ENCODE results near the gene CFAP53.
"Not testable (repeated sequence)": the region's sequence is repeated elsewhere in the genome, so short reads cannot be mapped to it uniquely, and the experiment has no call there.

Gene CFAP53

GRCh38 chr18:50307400-50307737, 41.1 kb upstream of the CFAP53 start:
- Histone ChIP-seq H3K27ac (ENCODE audit: insufficient read depth, low read depth, low read length, poor library complexity, severe bottlenecking) (no peak overlapping the region), H3K27me3 (ENCODE audit: control insufficient read depth, insufficient read depth, low read length, poor library complexity, severe bottlenecking) (no peaks in the 10 kb centered on the region), H3K36me3 (ENCODE audit: control insufficient read depth, insufficient read depth, low read length) (no peaks in the 10 kb centered on the region), H3K4me1 (ENCODE audit: control insufficient read depth, insufficient read depth, low read length) (no peaks in the 10 kb centered on the region), H3K4me3 (ENCODE audit: insufficient read depth, low read depth, low read length) (peak overlapping the region; percentile 39), H3K9me3 (ENCODE audit: control insufficient read depth, low read length) (no peaks in the 10 kb centered on the region)
- WGBS, 2 experiments: 24 to 32% methylated on average over 8 of the region's 8 CpGs

- no peak overlapping the region for H3K4me3 ChIP-seq (ENCODE audit: insufficient read depth, low read depth, low read length)
- H3K27ac ChIP-seq (ENCODE audit: insufficient read depth, low read depth, low read length, poor library complexity, severe bottlenecking): no peak overlapping the region
- WGBS, 2 experiments: 84 to 96% methylated on average over 8 of the region's 8 CpGs
- no peaks in the 10 kb centered on the region for H3K9me3 ChIP-seq (ENCODE audit: control insufficient read depth, low read length)
- H3K27me3 ChIP-seq (ENCODE audit: control insufficient read depth, insufficient read depth, low read length, poor library complexity, severe bottlenecking): no peaks in the 10 kb centered on the region
- no peaks in the 10 kb centered on the region for H3K4me1 ChIP-seq (ENCODE audit: control insufficient read depth, insufficient read depth, low read length)
- H3K36me3 ChIP-seq (ENCODE audit: control insufficient read depth, insufficient read depth, low read length): no peaks in the 10 kb centered on the region
Observed at GRCh38 chr18:50306944-50307343, 40.6 kb upstream of the CFAP53 start.

DNA sequence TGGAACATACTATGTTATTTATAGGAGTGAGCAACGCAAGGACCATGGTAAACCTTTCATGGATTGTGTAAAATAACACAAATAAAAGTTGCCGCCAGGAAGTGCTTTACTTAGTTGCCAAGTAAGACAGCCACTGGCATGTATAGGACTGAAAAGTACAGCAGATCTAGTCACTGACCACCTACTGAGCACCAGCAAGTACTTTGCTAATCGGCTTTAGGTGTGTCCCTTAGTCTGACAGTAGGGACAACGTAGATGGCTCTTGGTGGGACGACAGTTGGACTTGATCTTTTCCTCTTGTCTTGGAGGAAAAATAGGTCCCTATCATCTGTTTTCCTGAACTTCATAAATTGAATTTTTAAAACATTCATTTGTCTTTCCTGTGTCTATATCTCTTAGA, 34.8 kb upstream of the CFAP53 start:
- H3K36me3 ChIP-seq (ENCODE audit: control insufficient read depth, insufficient read depth, low read length): no peaks in the 10 kb centered on the region
- no peaks in the 10 kb centered on the region for H3K9me3 ChIP-seq (ENCODE audit: control insufficient read depth, low read length)
- H3K27ac ChIP-seq (ENCODE audit: insufficient read depth, low read depth, low read length, poor library complexity, severe bottlenecking): no peak overlapping the region
- H3K4me3 ChIP-seq (ENCODE audit: insufficient read depth, low read depth, low read length): no peak overlapping the region
- no peaks in the 10 kb centered on the region for H3K4me1 ChIP-seq (ENCODE audit: control insufficient read depth, insufficient read depth, low read length)
- H3K27me3 ChIP-seq (ENCODE audit: control insufficient read depth, insufficient read depth, low read length, poor library complexity, severe bottlenecking): no peaks in the 10 kb centered on the region
- WGBS, 2 experiments: 75 to 80% methylated on average over 5 of the region's 5 CpGs

DNA sequence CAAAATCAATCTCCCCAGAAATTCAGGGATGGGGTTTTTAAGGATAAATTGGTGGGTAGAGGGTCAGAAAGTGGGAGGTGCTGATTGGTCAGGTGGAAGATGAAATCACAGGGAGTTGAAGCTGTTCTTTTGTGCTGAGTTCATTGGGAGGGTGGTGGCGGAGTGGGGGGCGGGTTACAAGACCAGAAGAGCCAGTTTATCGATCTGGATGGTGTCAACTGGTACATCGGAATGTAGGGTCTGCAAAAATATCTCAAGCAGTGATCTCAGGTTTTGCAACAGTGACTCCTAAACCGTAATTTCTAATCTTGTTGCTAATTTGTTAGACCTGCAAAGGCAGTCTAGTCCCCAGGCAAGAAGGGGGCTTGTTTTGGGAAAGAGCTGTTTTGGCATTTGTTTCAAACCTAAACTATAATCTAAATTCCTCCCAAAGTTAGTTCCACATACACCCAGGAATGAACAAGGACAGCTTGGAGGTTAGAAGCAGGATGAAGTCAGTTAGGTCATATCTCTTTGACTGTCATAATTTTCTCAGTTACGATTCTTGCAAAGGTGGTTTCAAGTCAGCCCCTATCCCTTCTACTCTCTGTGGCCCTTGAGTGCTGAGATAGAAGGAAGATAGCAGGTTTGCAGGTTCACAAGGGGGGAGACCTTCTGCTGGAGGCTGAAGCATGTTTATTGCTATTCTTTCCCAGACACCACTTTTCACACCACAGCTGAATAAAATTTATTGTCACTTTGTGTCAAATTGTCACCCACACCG, 33.5 kb upstream of the CFAP53 start:
- WGBS, 2 experiments: 82 to 84% methylated on average over 7 of the region's 7 CpGs
- H3K4me1 ChIP-seq (ENCODE audit: control insufficient read depth, insufficient read depth, low read length): no peaks in the 10 kb centered on the region
- H3K4me3 ChIP-seq (ENCODE audit: insufficient read depth, low read depth, low read length): no peak overlapping the region
- no peaks in the 10 kb centered on the region for H3K36me3 ChIP-seq (ENCODE audit: control insufficient read depth, insufficient read depth, low read length)
- no peak overlapping the region for H3K27ac ChIP-seq (ENCODE audit: insufficient read depth, low read depth, low read length, poor library complexity, severe bottlenecking)
- H3K27me3 ChIP-seq (ENCODE audit: control insufficient read depth, insufficient read depth, low read length, poor library complexity, severe bottlenecking): no peaks in the 10 kb centered on the region
- H3K9me3 ChIP-seq (ENCODE audit: control insufficient read depth, low read length): no peaks in the 10 kb centered on the region

DNA sequence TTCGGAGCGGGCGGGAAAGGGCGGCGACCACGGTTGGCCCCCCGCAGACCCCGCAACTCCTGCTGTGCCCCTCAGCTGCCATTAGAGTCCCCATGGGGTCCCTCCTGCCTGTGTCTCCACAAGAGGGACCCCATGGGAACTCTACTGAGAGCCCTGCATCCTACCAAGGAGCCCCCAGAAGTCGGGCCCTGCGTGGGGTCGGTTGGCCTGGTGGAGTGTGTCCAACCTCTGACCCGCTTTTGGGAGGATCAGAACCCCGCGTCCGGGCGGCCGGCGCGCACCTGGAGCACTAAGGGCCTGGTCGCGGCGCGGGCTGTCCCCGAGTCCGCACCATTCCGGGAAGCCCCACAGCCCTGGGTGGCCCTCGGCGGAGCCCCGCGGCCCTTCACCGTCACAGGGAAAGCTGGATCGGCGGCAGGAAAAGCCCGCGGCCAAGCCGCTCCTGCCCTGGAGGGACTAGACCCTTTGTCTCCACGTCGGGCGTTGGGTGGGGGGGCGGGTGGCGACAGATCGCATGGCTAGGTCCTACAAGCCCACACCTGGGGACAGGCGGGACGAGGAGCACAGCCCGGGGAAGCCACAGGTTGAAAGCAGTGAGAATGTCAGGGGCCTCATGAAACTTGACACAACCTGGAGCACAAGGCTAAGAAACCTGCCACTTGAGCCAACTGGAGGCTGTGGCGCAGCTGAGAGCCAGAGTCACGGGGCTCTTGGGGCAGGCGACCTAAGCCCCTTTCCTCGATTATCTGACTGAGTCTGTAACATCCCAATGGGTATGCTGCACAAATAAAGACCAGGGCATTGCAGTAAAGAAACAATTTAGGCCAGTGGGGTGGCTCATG, 32.4 kb upstream of the CFAP53 start:
- no peaks in the 10 kb centered on the region for H3K4me1 ChIP-seq (ENCODE audit: control insufficient read depth, insufficient read depth, low read length)
- H3K27me3 ChIP-seq (ENCODE audit: control insufficient read depth, insufficient read depth, low read length, poor library complexity, severe bottlenecking): no peaks in the 10 kb centered on the region
- no peaks in the 10 kb centered on the region for H3K9me3 ChIP-seq (ENCODE audit: control insufficient read depth, low read length)
- no peaks in the 10 kb centered on the region for H3K36me3 ChIP-seq (ENCODE audit: control insufficient read depth, insufficient read depth, low read length)
- no peak overlapping the region for H3K4me3 ChIP-seq (ENCODE audit: insufficient read depth, low read depth, low read length)
- H3K27ac ChIP-seq (ENCODE audit: insufficient read depth, low read depth, low read length, poor library complexity, severe bottlenecking): no peak overlapping the region
- WGBS, 2 experiments: 96% methylated on average over 49 of the region's 49 CpGs

DNA sequence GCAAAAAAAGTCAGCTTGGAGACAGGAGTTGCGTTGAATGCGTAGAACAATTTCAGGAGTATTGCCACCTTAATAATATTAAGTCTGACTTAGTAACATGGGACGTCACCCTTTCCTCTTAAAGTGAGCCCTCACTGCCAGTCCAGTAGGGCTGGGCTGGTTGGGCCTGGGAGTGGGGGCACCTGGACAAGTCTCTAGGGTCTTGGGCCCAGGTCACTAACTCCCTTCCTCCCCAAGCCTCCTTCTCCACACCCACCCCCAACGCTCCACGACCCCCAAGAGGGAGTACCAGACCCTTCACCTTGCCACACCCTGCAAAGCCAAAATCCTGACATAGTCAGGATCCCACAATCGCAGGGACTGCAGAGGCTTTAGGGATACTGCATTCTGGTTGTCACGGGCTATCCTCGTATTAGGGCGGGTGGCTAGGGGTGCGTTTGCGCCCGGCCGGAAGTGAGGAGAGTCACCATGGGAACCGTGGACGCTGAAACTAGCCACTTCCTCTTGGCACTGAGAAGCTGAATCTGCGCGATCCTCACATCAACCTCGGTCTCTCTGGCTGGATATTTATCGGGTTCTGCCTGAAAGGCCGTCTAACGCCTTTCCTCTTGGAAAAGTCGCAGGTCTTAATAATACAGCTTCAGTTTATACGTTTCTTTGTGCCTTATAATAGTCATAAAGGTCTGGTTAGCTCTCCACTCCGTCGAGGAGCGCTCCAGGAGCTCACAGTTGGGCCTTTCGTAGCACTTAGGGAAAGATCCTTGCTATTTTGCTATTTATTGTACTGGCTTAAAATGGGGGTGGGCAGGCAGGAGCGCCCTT, 31.5 kb upstream of the CFAP53 start:
- no peaks in the 10 kb centered on the region for H3K36me3 ChIP-seq (ENCODE audit: control insufficient read depth, insufficient read depth, low read length)
- WGBS, 2 experiments: 78 to 79% methylated on average over 28 of the region's 28 CpGs
- no peak overlapping the region for H3K27ac ChIP-seq (ENCODE audit: insufficient read depth, low read depth, low read length, poor library complexity, severe bottlenecking)
- no peaks in the 10 kb centered on the region for H3K9me3 ChIP-seq (ENCODE audit: control insufficient read depth, low read length)
- no peaks in the 10 kb centered on the region for H3K27me3 ChIP-seq (ENCODE audit: control insufficient read depth, insufficient read depth, low read length, poor library complexity, severe bottlenecking)
- H3K4me1 ChIP-seq (ENCODE audit: control insufficient read depth, insufficient read depth, low read length): no peaks in the 10 kb centered on the region
- H3K4me3 ChIP-seq (ENCODE audit: insufficient read depth, low read depth, low read length): peak overlapping the region; percentile 3

DNA sequence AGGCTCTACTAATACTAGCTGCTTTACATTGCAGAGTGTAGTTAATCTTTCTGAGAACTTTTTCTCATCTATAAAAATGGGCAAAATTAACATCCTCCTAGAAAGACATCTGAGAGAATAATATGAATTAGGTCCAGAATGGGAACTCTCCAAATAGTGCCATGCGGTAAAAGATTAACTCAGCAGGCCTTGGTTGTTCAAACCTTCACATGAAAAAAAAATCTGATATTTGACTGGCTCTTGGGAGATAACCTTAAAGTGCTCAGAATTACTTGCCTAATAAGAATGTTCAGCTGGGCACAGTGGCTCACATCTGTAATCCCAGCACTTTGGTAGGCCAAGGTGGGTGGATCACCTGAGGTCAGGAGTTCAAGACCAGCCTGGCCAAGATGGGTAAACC, 26.7 kb upstream of the CFAP53 start:
- Histone ChIP-seq H3K4me3 (ENCODE audit: insufficient read depth, low read depth, low read length) (no peak overlapping the region), H3K4me1 (ENCODE audit: control insufficient read depth, insufficient read depth, low read length) (no peaks in the 10 kb centered on the region), H3K27me3 (ENCODE audit: control insufficient read depth, insufficient read depth, low read length, poor library complexity, severe bottlenecking) (no peaks in the 10 kb centered on the region), H3K36me3 (ENCODE audit: control insufficient read depth, insufficient read depth, low read length) (no peaks in the 10 kb centered on the region), H3K9me3 (ENCODE audit: control insufficient read depth, low read length) (no peaks in the 10 kb centered on the region), H3K27ac (ENCODE audit: insufficient read depth, low read depth, low read length, poor library complexity, severe bottlenecking) (no peak overlapping the region)
- 100% methylated on average over 1 of the region's 1 CpG for WGBS, 2 experiments

- Histone ChIP-seq H3K4me1 (ENCODE audit: control insufficient read depth, insufficient read depth, low read length) (peaks cover 4% of the 10 kb centered on the region), H3K9me3 (ENCODE audit: control insufficient read depth, low read length) (no peaks in the 10 kb centered on the region), H3K36me3 (ENCODE audit: control insufficient read depth, insufficient read depth, low read length) (peaks cover 15% of the 10 kb centered on the region), H3K4me3 (ENCODE audit: insufficient read depth, low read depth, low read length) (no peak overlapping the region), H3K27ac (ENCODE audit: insufficient read depth, low read depth, low read length, poor library complexity, severe bottlenecking) (no peak overlapping the region), H3K27me3 (ENCODE audit: control insufficient read depth, insufficient read depth, low read length, poor library complexity, severe bottlenecking) (no peaks in the 10 kb centered on the region)
- WGBS, 2 experiments: 89 to 95% methylated on average over 4 of the region's 4 CpGs
Observed at GRCh38 chr18:50289108-50289443, 22.8 kb upstream of the CFAP53 start.

- Histone ChIP-seq H3K4me3 (ENCODE audit: insufficient read depth, low read depth, low read length) (peak overlapping the region; percentile 85), H3K27ac (ENCODE audit: insufficient read depth, low read depth, low read length, poor library complexity, severe bottlenecking) (peak overlapping the region; percentile 56), H3K36me3 (ENCODE audit: control insufficient read depth, insufficient read depth, low read length) (peaks cover 16% of the 10 kb centered on the region)
- not testable (repeated sequence) for H3K27me3 ChIP-seq (ENCODE audit: control insufficient read depth, insufficient read depth, low read length, poor library complexity, severe bottlenecking); H3K4me1 ChIP-seq (ENCODE audit: control insufficient read depth, insufficient read depth, low read length); H3K9me3 ChIP-seq (ENCODE audit: control insufficient read depth, low read length)
- WGBS, 2 experiments: 80 to 87% methylated on average over 18 to 20 of the region's 21 CpGs
Observed at GRCh38 chr18:50288348-50289107, 22.2 kb upstream of the CFAP53 start.

Data from ectodermal cell (in vitro differentiated cells).